Uterus (tissue), 2 donors: ENCODE data around the gene PHF2.

Source experiments
- POLR2A ChIP-seq, 2 donors: fragments of 450-650 bp; IDR thresholded peaks; one replicate each; pipeline ENCODE4 v1.6.1; 2016; ENCODE audit warnings: antibody characterized with exemption in 2 of 2, mild to moderate bottlenecking in 1 of 2, moderate library complexity in 1 of 2
- TF ChIP-seq, protein P1 (sequence below), 4 experiments: fragments of 200-600 bp in 2 of 4; fragments of 450-650 bp in 2 of 4; sonication (generic) in 2 of 4; IDR thresholded peaks; one replicate each; pipeline ENCODE4 v1.5.1; 2016 to 2019; ENCODE audit warnings: antibody characterized with exemption in 4 of 4, mild to moderate bottlenecking in 2 of 4, moderate library complexity in 1 of 4

DNA sequence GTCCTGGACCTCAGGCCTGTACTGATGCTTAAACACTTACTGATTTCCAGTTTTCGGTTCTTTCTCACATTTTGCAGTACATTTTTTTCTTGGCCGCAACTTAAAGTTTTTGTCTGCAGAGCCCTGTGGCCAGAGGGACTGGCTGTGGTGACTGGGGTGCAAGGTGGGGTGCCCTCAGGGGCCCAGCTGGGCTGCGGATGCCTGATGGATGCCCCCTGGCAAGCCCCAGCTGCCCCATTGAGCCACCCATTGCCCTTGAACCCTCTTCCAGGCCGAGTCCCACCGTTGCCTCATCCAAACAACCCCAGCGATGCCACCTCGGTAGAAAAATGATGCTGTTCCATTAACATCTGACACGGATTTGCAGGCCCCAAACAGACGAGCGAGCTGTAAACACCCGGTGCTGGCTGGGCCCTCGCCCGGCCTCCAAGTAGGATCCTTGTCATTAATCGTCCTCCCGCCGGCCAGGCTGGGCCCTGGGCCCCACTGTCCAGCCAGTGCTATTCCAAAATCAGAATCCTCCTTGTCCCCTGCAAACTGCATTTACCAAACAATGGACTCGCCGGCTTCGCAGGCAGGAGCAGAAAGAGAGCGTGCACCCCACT, 107.9 kb downstream of the PHF2 start:
- TF ChIP-seq, protein P1, sequence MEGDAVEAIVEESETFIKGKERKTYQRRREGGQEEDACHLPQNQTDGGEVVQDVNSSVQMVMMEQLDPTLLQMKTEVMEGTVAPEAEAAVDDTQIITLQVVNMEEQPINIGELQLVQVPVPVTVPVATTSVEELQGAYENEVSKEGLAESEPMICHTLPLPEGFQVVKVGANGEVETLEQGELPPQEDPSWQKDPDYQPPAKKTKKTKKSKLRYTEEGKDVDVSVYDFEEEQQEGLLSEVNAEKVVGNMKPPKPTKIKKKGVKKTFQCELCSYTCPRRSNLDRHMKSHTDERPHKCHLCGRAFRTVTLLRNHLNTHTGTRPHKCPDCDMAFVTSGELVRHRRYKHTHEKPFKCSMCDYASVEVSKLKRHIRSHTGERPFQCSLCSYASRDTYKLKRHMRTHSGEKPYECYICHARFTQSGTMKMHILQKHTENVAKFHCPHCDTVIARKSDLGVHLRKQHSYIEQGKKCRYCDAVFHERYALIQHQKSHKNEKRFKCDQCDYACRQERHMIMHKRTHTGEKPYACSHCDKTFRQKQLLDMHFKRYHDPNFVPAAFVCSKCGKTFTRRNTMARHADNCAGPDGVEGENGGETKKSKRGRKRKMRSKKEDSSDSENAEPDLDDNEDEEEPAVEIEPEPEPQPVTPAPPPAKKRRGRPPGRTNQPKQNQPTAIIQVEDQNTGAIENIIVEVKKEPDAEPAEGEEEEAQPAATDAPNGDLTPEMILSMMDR (IDR thresholded peaks at IDR 0.05): no peak
- TF ChIP-seq POLR2A (IDR thresholded peaks at IDR 0.05): no peak
